Activated CD4-positive, alpha-beta T cell treated with anti-CD3 and anti-CD28 coated beads, Interleukin-2, amount 10 ng/mL, durations not matched to agents 24 days and 14 days (primary cell): Measurements from ENCODE around the gene ANP32B. TPM values are rescaled to one million over a fixed set of nuclear protein-coding genes. Genes with fewer than 3 reads are reported as not detected.

Experiments used
- DNase-seq: peaks from one replicate; pipeline ENCODE4 v3.0.0; 2022
- H3K27ac Mint-ChIP-seq: one replicate; pipeline ENCODE4 v1.8.0; 2022; ENCODE audit warnings: mild to moderate bottlenecking, mixed read lengths
- H3K27me3 Mint-ChIP-seq: one replicate; pipeline ENCODE4 v1.8.0; 2022; ENCODE audit warnings: mixed read lengths
- H3K36me3 Mint-ChIP-seq: one replicate; pipeline ENCODE4 v1.8.0; 2022; ENCODE audit warnings: low read depth, mild to moderate bottlenecking, mixed read lengths
- H3K4me1 Mint-ChIP-seq: one replicate; pipeline ENCODE4 v1.8.0; 2021; ENCODE audit warnings: mixed read lengths
- H3K4me3 Mint-ChIP-seq: one replicate; pipeline ENCODE4 v1.8.0; 2022; ENCODE audit warnings: mild to moderate bottlenecking, moderate library complexity, mixed read lengths
- H3K9me3 Mint-ChIP-seq: one replicate; pipeline ENCODE4 v1.8.0; 2021; ENCODE audit warnings: mixed read lengths
- intact Hi-C: fragments of 100-400 bp; cut with micrococcal nuclease; formaldehyde crosslinking; loops from one replicate; pipeline ENCODE4 v1.15.1; 2023
- total RNA-seq: library from RNA; stranded (reverse); gene quantifications from 2 replicates; pipeline ENCODE4 v1.2.3, GENCODE V29; 2022

Gene ANP32B
- total RNA-seq, 1 donor from 2014 or later: 333 TPM

- intact Hi-C loops: no loop called here
- Mint-ChIP-seq H3K27me3 (no peaks in the 10 kb centered on the region), H3K27ac (no peak overlapping the region), H3K4me1 (peaks cover 14% of the 10 kb centered on the region), H3K36me3 (no peaks in the 10 kb centered on the region), H3K4me3 (no peak overlapping the region), H3K9me3 (no peaks in the 10 kb centered on the region)
- DNase-seq: no peak
These were observed 54.2 kb downstream of the ANP32B start for GRCh38 chr9:98037357-98037756.

- H3K27me3 Mint-ChIP-seq: no peaks in the 10 kb centered on the region
- no peak overlapping the region for H3K27ac Mint-ChIP-seq
- no peak overlapping the region for H3K4me3 Mint-ChIP-seq
- intact Hi-C loops: no loop called here
- H3K36me3 Mint-ChIP-seq: no peaks in the 10 kb centered on the region
- peaks cover 8% of the 10 kb centered on the region for H3K4me1 Mint-ChIP-seq
- DNase-seq: no peak
- H3K9me3 Mint-ChIP-seq: no peaks in the 10 kb centered on the region
These were observed 55.8 kb downstream of the ANP32B start for GRCh38 chr9:98038958-98039357.

DNA sequence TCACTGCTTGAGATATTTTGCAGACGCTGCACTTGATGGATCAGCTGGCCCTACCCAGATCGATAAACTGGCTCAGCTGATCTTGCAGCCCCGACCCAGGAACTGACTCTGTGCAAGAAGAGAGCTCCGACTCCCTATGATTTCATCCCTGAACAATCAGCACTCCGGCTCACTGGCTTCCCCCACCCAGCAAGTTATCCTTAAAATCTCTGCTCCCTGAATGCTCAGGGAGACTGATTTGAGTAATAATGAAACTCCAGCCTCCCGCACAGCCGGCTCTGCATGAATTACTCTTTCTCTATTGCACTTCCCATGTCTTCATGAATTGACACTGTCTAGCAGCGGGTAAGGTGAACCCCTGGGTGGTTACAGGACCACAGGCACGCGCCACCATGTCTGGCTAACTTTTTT is 56.5 kb downstream of the ANP32B start:
- no peak for DNase-seq
- Mint-ChIP-seq H3K27me3 (no peaks in the 10 kb centered on the region), H3K4me3 (no peak overlapping the region), H3K9me3 (no peaks in the 10 kb centered on the region), H3K27ac (no peak overlapping the region), H3K4me1 (peaks cover 4% of the 10 kb centered on the region), H3K36me3 (no peaks in the 10 kb centered on the region)
- intact Hi-C loops: no loop called here

GRCh38 chr9:98040212-98040611 is 57.1 kb downstream of the ANP32B start:
- Mint-ChIP-seq H3K4me1 (peaks cover 4% of the 10 kb centered on the region), H3K36me3 (peaks cover 3% of the 10 kb centered on the region), H3K27me3 (no peaks in the 10 kb centered on the region), H3K27ac (no peak overlapping the region), H3K9me3 (peaks cover 3% of the 10 kb centered on the region), H3K4me3 (no peak overlapping the region)
- DNase-seq: no peak
- intact Hi-C loops: no loop called here

DNA sequence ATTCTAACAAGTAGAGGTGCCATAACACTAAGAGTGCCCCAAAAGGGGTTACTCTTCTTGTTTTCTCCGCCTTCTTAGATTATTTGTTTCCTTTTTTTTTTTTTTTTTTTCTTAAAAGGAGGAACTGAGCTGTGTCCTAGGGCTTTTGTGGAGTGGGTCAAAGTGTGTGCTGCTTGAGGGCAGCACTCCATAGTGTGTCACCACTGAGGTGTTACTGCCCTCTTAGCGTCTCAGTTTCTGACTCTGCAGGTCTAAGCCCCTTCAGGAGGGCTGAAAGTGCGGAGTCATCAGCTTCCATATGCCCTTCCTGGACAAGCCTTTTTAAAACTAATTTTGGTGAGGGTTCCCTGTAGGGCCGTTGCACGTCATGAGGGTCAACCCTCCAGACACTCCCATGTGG is 60.8 kb downstream of the ANP32B start:
- Mint-ChIP-seq H3K4me1 (peaks cover 21% of the 10 kb centered on the region), H3K36me3 (peaks cover 26% of the 10 kb centered on the region), H3K27me3 (no peaks in the 10 kb centered on the region), H3K9me3 (peaks cover 8% of the 10 kb centered on the region), H3K4me3 (no peak overlapping the region), H3K27ac (no peak overlapping the region)
- intact Hi-C loops: no loop called here
- no peak for DNase-seq

- peak; percentile 87 for DNase-seq
- peaks cover 29% of the 10 kb centered on the region for H3K36me3 Mint-ChIP-seq
- H3K4me1 Mint-ChIP-seq: peaks cover 28% of the 10 kb centered on the region
- H3K4me3 Mint-ChIP-seq: peak overlapping the region; percentile 87
- intact Hi-C loops: loop anchor here (1.0 to 5.0 kb wide), 3 partner anchors 11 to 123 kb away; partner anchors contain the start of genes NANS and TRMO
- peaks cover 8% of the 10 kb centered on the region for H3K9me3 Mint-ChIP-seq
- H3K27me3 Mint-ChIP-seq: no peaks in the 10 kb centered on the region
- peak overlapping the region; percentile 86 for H3K27ac Mint-ChIP-seq
These were observed 62.4 kb downstream of the ANP32B start for GRCh38 chr9:98045234-98046179.

GRCh38 chr9:98046180-98046543 is 63.0 kb downstream of the ANP32B start:
- Mint-ChIP-seq H3K4me3 (peak overlapping the region; percentile 87), H3K27ac (peak overlapping the region; percentile 86), H3K4me1 (peaks cover 32% of the 10 kb centered on the region), H3K27me3 (no peaks in the 10 kb centered on the region), H3K9me3 (peaks cover 8% of the 10 kb centered on the region), H3K36me3 (peaks cover 29% of the 10 kb centered on the region)
- intact Hi-C loops: loop anchor here (5.0 kb wide), 1 partner anchor 59 kb away; no protein-coding TSS in a partner anchor
- no peak for DNase-seq

- peaks cover 37% of the 10 kb centered on the region for H3K4me1 Mint-ChIP-seq
- H3K4me3 Mint-ChIP-seq: peak overlapping the region; percentile 87
- H3K27me3 Mint-ChIP-seq: no peaks in the 10 kb centered on the region
- H3K9me3 Mint-ChIP-seq: peaks cover 8% of the 10 kb centered on the region
- DNase-seq: no peak
- peaks cover 33% of the 10 kb centered on the region for H3K36me3 Mint-ChIP-seq
- intact Hi-C loops: loop anchor here (5.0 kb wide), 1 partner anchor 60 kb away; no protein-coding TSS in a partner anchor
- peak overlapping the region; percentile 62 for H3K27ac Mint-ChIP-seq
These were observed 63.9 kb downstream of the ANP32B start for GRCh38 chr9:98047002-98047401.

- Mint-ChIP-seq H3K27me3 (no peaks in the 10 kb centered on the region), H3K27ac (no peak overlapping the region), H3K4me1 (peaks cover 43% of the 10 kb centered on the region), H3K4me3 (peak overlapping the region; percentile 2), H3K9me3 (peaks cover 8% of the 10 kb centered on the region), H3K36me3 (peaks cover 42% of the 10 kb centered on the region)
- no peak for DNase-seq
- intact Hi-C loops: loop anchor here (5.0 kb wide), 1 partner anchor 62 kb away; no protein-coding TSS in a partner anchor
These were observed 66.3 kb downstream of the ANP32B start for GRCh38 chr9:98049288-98050072.

- Mint-ChIP-seq H3K9me3 (peaks cover 3% of the 10 kb centered on the region), H3K27me3 (no peaks in the 10 kb centered on the region), H3K27ac (no peak overlapping the region), H3K4me1 (peaks cover 43% of the 10 kb centered on the region), H3K4me3 (no peak overlapping the region), H3K36me3 (peaks cover 37% of the 10 kb centered on the region)
- DNase-seq: no peak
- intact Hi-C loops: no loop called here
These were observed 67.2 kb downstream of the ANP32B start for GRCh38 chr9:98050351-98050750.

DNA sequence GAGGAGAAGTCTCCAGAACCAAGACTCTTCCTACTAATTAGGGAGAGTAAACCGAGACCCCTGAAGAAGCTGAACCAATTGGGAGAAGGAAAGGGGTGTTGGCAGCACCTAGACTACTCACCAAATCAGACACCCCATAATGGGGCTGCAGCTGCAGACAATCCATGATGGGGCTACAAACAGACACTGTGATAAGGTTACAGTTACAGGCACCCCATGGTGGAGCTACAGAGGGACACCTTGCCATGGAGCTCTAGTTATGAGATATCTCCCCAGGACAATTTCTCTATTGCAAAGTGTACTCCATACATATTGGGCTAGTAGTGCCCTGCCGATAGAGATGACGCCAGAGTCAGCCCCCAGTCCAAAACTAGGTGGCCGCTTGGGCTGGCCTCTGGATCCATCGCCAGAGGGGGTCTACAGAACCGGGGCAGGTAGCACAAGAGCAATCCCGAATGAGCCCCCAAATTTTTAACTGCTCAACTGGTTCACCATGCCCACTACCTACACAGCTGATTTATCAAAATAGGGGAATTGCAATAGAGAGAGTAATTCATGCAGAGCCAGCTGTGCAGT is 71.3 kb downstream of the ANP32B start:
- Mint-ChIP-seq H3K36me3 (peaks cover 18% of the 10 kb centered on the region), H3K4me3 (no peak overlapping the region), H3K27ac (no peak overlapping the region), H3K4me1 (peaks cover 41% of the 10 kb centered on the region), H3K27me3 (no peaks in the 10 kb centered on the region), H3K9me3 (no peaks in the 10 kb centered on the region)
- DNase-seq: no peak
- intact Hi-C loops: no loop called here

DNA sequence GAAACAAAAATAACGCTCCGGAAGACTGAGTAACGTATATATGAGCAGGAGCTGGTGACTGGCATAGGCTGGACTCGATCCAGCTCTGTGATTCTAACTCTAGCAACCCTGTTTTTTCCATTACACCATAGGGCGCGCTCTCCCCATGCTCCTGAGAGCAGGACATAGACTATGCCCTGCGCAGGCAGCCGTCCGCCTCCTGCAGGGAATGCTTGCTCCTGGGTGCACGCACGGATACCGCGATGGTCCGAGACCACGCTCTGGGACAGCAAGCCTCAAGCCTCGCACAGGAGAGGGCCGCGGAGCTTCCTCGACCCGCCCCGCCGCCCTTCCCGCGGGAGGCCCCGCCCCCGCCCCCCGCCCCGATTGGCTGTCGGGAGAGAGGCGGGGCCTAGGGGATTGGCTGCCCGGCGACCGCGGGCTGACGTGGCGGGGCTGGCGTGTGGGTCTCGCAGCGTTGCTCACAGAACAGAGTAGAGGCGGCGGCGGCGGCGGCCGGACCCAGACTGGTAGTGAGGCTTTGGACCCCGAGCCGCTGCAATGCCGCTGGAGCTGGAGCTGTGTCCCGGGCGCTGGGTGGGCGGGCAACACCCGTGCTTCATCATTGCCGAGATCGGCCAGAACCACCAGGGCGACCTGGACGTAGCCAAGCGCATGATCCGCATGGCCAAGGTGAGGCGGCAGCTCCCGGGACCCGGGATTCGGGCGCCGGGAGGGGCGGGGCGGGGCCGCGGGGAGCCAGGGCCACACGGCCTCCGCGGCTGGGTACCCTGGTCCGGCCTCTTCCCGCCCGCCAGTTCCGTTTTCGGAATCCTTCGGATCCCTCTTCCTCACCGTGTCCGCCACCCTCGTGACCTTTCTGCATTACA is 73.4 kb downstream of the ANP32B start, which contains the start of gene NANS:
TSS of gene NANS (plus strand) at position 464 of the 869 bp plus-strand sequence. CDS start at position 541, 77 bp downstream.
- intact Hi-C loops: loop anchor here (1.0 to 5.0 kb wide), 6 partner anchors 11 to 200 kb away; partner anchors contain the start of genes ANP32B, CORO2A and TRMO
- peak within 1 kb of the TSS; percentile 97 for H3K27ac Mint-ChIP-seq
- H3K4me3 Mint-ChIP-seq: peak within 1 kb of the TSS; percentile 93
- no peaks in the 10 kb centered on the region for H3K9me3 Mint-ChIP-seq
- no peaks in the 10 kb centered on the region for H3K27me3 Mint-ChIP-seq
- peaks cover 33% of the 10 kb centered on the region for H3K4me1 Mint-ChIP-seq
- peak; percentile 98 for DNase-seq
- H3K36me3 Mint-ChIP-seq: peaks cover 23% of the 10 kb centered on the region
